ENCODE measurements around the gene UBE3D. TPM values are rescaled to one million over a fixed set of nuclear protein-coding genes. Genes with fewer than 3 reads are reported as not detected.
"Not testable (repeated sequence)": the region's sequence is repeated elsewhere in the genome, so short reads cannot be mapped to it uniquely, and the experiment has no call there.

UBE3D gene
- total RNA-seq, 1 donor from 2014 or later = 7.4 TPM

- TF ChIP-seq CTCF (IDR thresholded peaks at IDR 0.05; ENCODE audit: insufficient read depth, low read depth, low read length) (no peak), EZH2 (IDR thresholded peaks at IDR 0.05; ENCODE audit: insufficient read depth, low read length) (no peak)
- no peak overlapping the region for H3K27ac ChIP-seq (ENCODE audit: low read depth, low read length)
- no peaks in the 10 kb centered on the region for H3K9me3 ChIP-seq (ENCODE audit: insufficient read depth, low read depth, low read length)
- Mint-ChIP-seq H3K27ac (ENCODE audit: unreplicated experiment) (no peak overlapping the region), H3K4me3 (ENCODE audit: unreplicated experiment) (no peak overlapping the region), H3K9me3 (ENCODE audit: unreplicated experiment) (peaks cover 2% of the 10 kb centered on the region), H3K4me1 (ENCODE audit: low read depth, unreplicated experiment) (peaks cover 18% of the 10 kb centered on the region), H3K27me3 (ENCODE audit: low read depth, unreplicated experiment) (peaks cover 2% of the 10 kb centered on the region), H3K36me3 (ENCODE audit: low read depth, unreplicated experiment) (no peaks in the 10 kb centered on the region)
- no peaks in the 10 kb centered on the region for H3K79me2 ChIP-seq (ENCODE audit: insufficient read depth, low read length)
- no peaks in the 10 kb centered on the region for H3K27me3 ChIP-seq (ENCODE audit: insufficient read depth, low read length)
- no peak overlapping the region for H3K9ac ChIP-seq (ENCODE audit: low read length)
- DNase-seq (ENCODE audit: low read depth) = peak; percentile 87
- peaks cover 5% of the 10 kb centered on the region for H3K4me1 ChIP-seq (ENCODE audit: insufficient read depth, low read length)
- H3K4me2 ChIP-seq (ENCODE audit: low read length) = peak overlapping the region; percentile 32
- no peaks in the 10 kb centered on the region for H3K36me3 ChIP-seq (ENCODE audit: insufficient read depth, low read length)
- no peaks in the 10 kb centered on the region for H4K20me1 ChIP-seq (ENCODE audit: insufficient read depth, low read length)
- H2AFZ ChIP-seq (ENCODE audit: low read depth, low read length) = no peak overlapping the region
- H3K4me3 ChIP-seq (ENCODE audit: insufficient read depth, low read depth, low read length) = no peak overlapping the region
- FAIRE-seq = peak; percentile 86
Measured at GRCh38 chr6:82862543-82862942, 203.1 kb downstream of the UBE3D start.

GRCh38 chr6:82861121-82861520 lies 204.5 kb downstream of the UBE3D start:
- Mint-ChIP-seq H3K4me1 (ENCODE audit: low read depth, unreplicated experiment) (peaks cover 19% of the 10 kb centered on the region), H3K27ac (ENCODE audit: unreplicated experiment) (no peak overlapping the region), H3K36me3 (ENCODE audit: low read depth, unreplicated experiment) (no peaks in the 10 kb centered on the region), H3K4me3 (ENCODE audit: unreplicated experiment) (no peak overlapping the region), H3K9me3 (ENCODE audit: unreplicated experiment) (peaks cover 4% of the 10 kb centered on the region), H3K27me3 (ENCODE audit: low read depth, unreplicated experiment) (peaks cover 2% of the 10 kb centered on the region)
- no peaks in the 10 kb centered on the region for H3K36me3 ChIP-seq (ENCODE audit: insufficient read depth, low read length)
- no peaks in the 10 kb centered on the region for H3K27me3 ChIP-seq (ENCODE audit: insufficient read depth, low read length)
- no peak overlapping the region for H3K4me3 ChIP-seq (ENCODE audit: insufficient read depth, low read depth, low read length)
- TF ChIP-seq EZH2 (IDR thresholded peaks at IDR 0.05; ENCODE audit: insufficient read depth, low read length) (no peak), CTCF (IDR thresholded peaks at IDR 0.05; ENCODE audit: insufficient read depth, low read depth, low read length) (no peak)
- H3K9ac ChIP-seq (ENCODE audit: low read length) = no peak overlapping the region
- no peaks in the 10 kb centered on the region for H4K20me1 ChIP-seq (ENCODE audit: insufficient read depth, low read length)
- no peak overlapping the region for H2AFZ ChIP-seq (ENCODE audit: low read depth, low read length)
- no peak overlapping the region for H3K27ac ChIP-seq (ENCODE audit: low read depth, low read length)
- H3K4me2 ChIP-seq (ENCODE audit: low read length) = no peak overlapping the region
- DNase-seq (ENCODE audit: low read depth) (peak; percentile 32), FAIRE-seq (no peak)
- no peaks in the 10 kb centered on the region for H3K79me2 ChIP-seq (ENCODE audit: insufficient read depth, low read length)
- no peaks in the 10 kb centered on the region for H3K9me3 ChIP-seq (ENCODE audit: insufficient read depth, low read depth, low read length)
- H3K4me1 ChIP-seq (ENCODE audit: insufficient read depth, low read length) = peaks cover 5% of the 10 kb centered on the region

GRCh38 chr6:82856077-82856476 lies 209.6 kb downstream of the UBE3D start:
- not testable (repeated sequence) for H3K4me1 Mint-ChIP-seq (ENCODE audit: low read depth, unreplicated experiment); H3K36me3 ChIP-seq (ENCODE audit: insufficient read depth, low read length); H3K4me1 ChIP-seq (ENCODE audit: insufficient read depth, low read length); H3K4me2 ChIP-seq (ENCODE audit: low read length); H3K4me3 ChIP-seq (ENCODE audit: insufficient read depth, low read depth, low read length); DNase-seq (ENCODE audit: low read depth); H4K20me1 ChIP-seq (ENCODE audit: insufficient read depth, low read length); H3K4me3 Mint-ChIP-seq (ENCODE audit: unreplicated experiment); H3K79me2 ChIP-seq (ENCODE audit: insufficient read depth, low read length); H2AFZ ChIP-seq (ENCODE audit: low read depth, low read length); H3K27ac Mint-ChIP-seq (ENCODE audit: unreplicated experiment); H3K27me3 ChIP-seq (ENCODE audit: insufficient read depth, low read length); H3K36me3 Mint-ChIP-seq (ENCODE audit: low read depth, unreplicated experiment); H3K9me3 ChIP-seq (ENCODE audit: insufficient read depth, low read depth, low read length); H3K27me3 Mint-ChIP-seq (ENCODE audit: low read depth, unreplicated experiment); H3K9ac ChIP-seq (ENCODE audit: low read length); H3K27ac ChIP-seq (ENCODE audit: low read depth, low read length); FAIRE-seq
- H3K9me3 Mint-ChIP-seq (ENCODE audit: unreplicated experiment) = peaks cover 13% of the 10 kb centered on the region

GRCh38 chr6:82852904-82853303 lies 212.7 kb downstream of the UBE3D start:
- FAIRE-seq; H3K9me3 ChIP-seq (ENCODE audit: insufficient read depth, low read depth, low read length); H3K79me2 ChIP-seq (ENCODE audit: insufficient read depth, low read length); H4K20me1 ChIP-seq (ENCODE audit: insufficient read depth, low read length); DNase-seq (ENCODE audit: low read depth); H3K9ac ChIP-seq (ENCODE audit: low read length); H3K4me3 ChIP-seq (ENCODE audit: insufficient read depth, low read depth, low read length); H3K27me3 ChIP-seq (ENCODE audit: insufficient read depth, low read length); H2AFZ ChIP-seq (ENCODE audit: low read depth, low read length); H3K4me1 ChIP-seq (ENCODE audit: insufficient read depth, low read length); H3K36me3 ChIP-seq (ENCODE audit: insufficient read depth, low read length); H3K4me3 Mint-ChIP-seq (ENCODE audit: unreplicated experiment); H3K27ac ChIP-seq (ENCODE audit: low read depth, low read length); H3K27ac Mint-ChIP-seq (ENCODE audit: unreplicated experiment); H3K27me3 Mint-ChIP-seq (ENCODE audit: low read depth, unreplicated experiment); H3K4me1 Mint-ChIP-seq (ENCODE audit: low read depth, unreplicated experiment); H3K4me2 ChIP-seq (ENCODE audit: low read length); H3K36me3 Mint-ChIP-seq (ENCODE audit: low read depth, unreplicated experiment): not testable (repeated sequence)
- peaks cover 13% of the 10 kb centered on the region for H3K9me3 Mint-ChIP-seq (ENCODE audit: unreplicated experiment)
